Common myeloid progenitor, CD34-positive (primary cell): Measurements from ENCODE around the gene OR13D1. TPM values are rescaled to one million over a fixed set of nuclear protein-coding genes. Genes with fewer than 3 reads are reported as not detected.
"Not testable (repeated sequence)": the region's sequence is repeated elsewhere in the genome, so short reads cannot be mapped to it uniquely, and the experiment has no call there.

Experiments
- CTCF ChIA-PET: fragments of 350-600 bp; sonication (Branson Sonifier 250); formaldehyde crosslinking; loops from one replicate; lab custom pipeline; 2021; ENCODE audit warnings: antibody characterized with exemption; lab: Charles Lee
- POLR2A ChIA-PET: fragments of 350-600 bp; sonication (Branson Sonifier 250); formaldehyde crosslinking; loops from one replicate; lab custom pipeline; 2021; ENCODE audit warnings: antibody characterized with exemption; lab: Charles Lee
- DNase-seq, 3 donors: peaks; one replicate each; pipeline versions ENCODE4 v3.0.0 to v3.0.0-alpha.2; 2013
- H3K27ac ChIP-seq, 2 experiments: 1 replicate in 1 of 2; 2 replicates in 1 of 2; pipeline ENCODE4 v1.7.0; 2013; ENCODE audit warnings: inconsistent platforms in 2 of 2, low read length in 2 of 2, mild to moderate bottlenecking in 2 of 2, low read depth in 1 of 2, moderate library complexity in 1 of 2; ENCODE audit not compliant: severe bottlenecking in 2 of 2, insufficient read depth in 1 of 2, poor library complexity in 1 of 2
- H3K27me3 ChIP-seq, 5 experiments: replicated peaks in 2 of 5; 1 replicate in 3 of 5; 2 replicates in 2 of 5; pipeline versions ENCODE4 v1.6.1 to v1.7.0; 2013; ENCODE audit warnings: low read length in 4 of 5, mild to moderate bottlenecking in 2 of 5, moderate library complexity in 2 of 5, inconsistent platforms in 1 of 5; ENCODE audit not compliant: insufficient read depth in 5 of 5, control insufficient read depth in 4 of 5
- H3K36me3 ChIP-seq, 4 experiments: 1 replicate in 2 of 4; 2 replicates in 2 of 4; pipeline versions ENCODE4 v1.6.1 to v1.7.0; 2013; ENCODE audit warnings: low read length in 3 of 4, control low read depth in 1 of 4, mild to moderate bottlenecking in 1 of 4; ENCODE audit not compliant: control insufficient read depth in 4 of 4, insufficient read depth in 4 of 4
- H3K4me1 ChIP-seq, 4 experiments: 1 replicate in 3 of 4; 2 replicates in 1 of 4; pipeline versions ENCODE4 v1.6.1 to v1.7.1; 2013; ENCODE audit warnings: low read length in 3 of 4, mild to moderate bottlenecking in 3 of 4, control low read depth in 1 of 4, inconsistent platforms in 1 of 4, moderate library complexity in 1 of 4; ENCODE audit not compliant: control insufficient read depth in 4 of 4, insufficient read depth in 4 of 4; ENCODE audit errors: control extremely low read depth in 1 of 4
- H3K4me3 ChIP-seq, 7 experiments: 1 replicate in 4 of 7; 2 replicates in 3 of 7; pipeline versions ENCODE4 v1.5.1 to v1.7.0; 2013; ENCODE audit warnings: mild to moderate bottlenecking in 7 of 7, low read length in 6 of 7, moderate library complexity in 6 of 7, inconsistent platforms in 2 of 7, low read depth in 2 of 7, control low read depth in 1 of 7; ENCODE audit not compliant: insufficient read depth in 4 of 7, control insufficient read depth in 1 of 7; ENCODE audit errors: extremely low read depth in 1 of 7
- H3K9me3 ChIP-seq, 5 experiments: 1 replicate in 4 of 5; 2 replicates in 1 of 5; pipeline versions ENCODE4 v1.6.1 to v1.7.1; 2013; ENCODE audit warnings: low read length in 4 of 5, mild to moderate bottlenecking in 2 of 5, inconsistent platforms in 1 of 5, low read depth in 1 of 5, moderate library complexity in 1 of 5; ENCODE audit not compliant: control insufficient read depth in 4 of 5, insufficient read depth in 2 of 5; ENCODE audit errors: control extremely low read depth in 1 of 5
- WGBS: methylation state at CpG from one replicate; pipeline ENCODE4 v1.1.5; 2013; ENCODE audit not compliant: insufficient coverage; 5-methylcytosine and 5-hydroxymethylcytosine counted together
- polyA plus RNA-seq: library from polyadenylated mRNA; unstranded; fragments of 120-200 nt; gene quantifications from one replicate; pipeline ENCODE4 v1.2.1, GENCODE V29; 2013

The OR13D1 gene
- 0.13 TPM for polyA plus RNA-seq

DNA sequence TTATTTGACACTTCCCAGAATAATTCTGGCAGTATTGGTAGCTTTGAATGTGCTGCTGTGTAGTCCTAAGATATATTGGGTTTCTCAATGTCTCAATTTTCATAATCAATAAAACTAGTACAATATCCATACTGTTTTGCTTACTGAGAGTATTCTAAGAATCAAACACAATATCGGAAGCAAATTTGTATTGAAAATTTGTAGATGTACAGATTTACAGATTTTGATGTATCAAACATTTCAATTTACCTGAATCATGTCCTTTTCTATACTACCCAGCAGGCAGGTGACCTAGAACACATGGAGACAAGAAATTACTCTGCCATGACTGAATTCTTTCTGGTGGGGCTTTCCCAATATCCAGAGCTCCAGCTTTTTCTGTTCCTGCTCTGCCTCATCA lies at the start of gene OR13D1:
TSS of gene OR13D1 (plus strand) at position 301 of the 400 bp plus-strand sequence. CDS start at position 301, 0 bp downstream.
- H3K27ac ChIP-seq, result no peak within 1 kb of the TSS
- H3K36me3 ChIP-seq, result no peaks in the 10 kb centered on the region
- no peak within 1 kb of the TSS for H3K4me3 ChIP-seq
- H3K4me1 ChIP-seq, result no peaks in the 10 kb centered on the region
- H3K27me3 ChIP-seq, result no peaks in the 10 kb centered on the region
- ChIA-PET CTCF (no interaction called here), POLR2A (interaction anchor here (0.6 kb wide), 1 partner anchor 608 kb away, joined by 3 read pairs; no protein-coding TSS in a partner anchor)
- H3K9me3 ChIP-seq, result no peaks in the 10 kb centered on the region
- WGBS, result no CpG with 5 or more reads among the region's 1 CpG
- no peak for DNase-seq

- no peak for DNase-seq
- CTCF ChIA-PET, result interaction anchor here (0.6 kb wide), 1 partner anchor 64 kb away, joined by 4 read pairs; no protein-coding TSS in a partner anchor
- H3K4me1 ChIP-seq, result no peaks in the 10 kb centered on the region
- POLR2A ChIA-PET, result no interaction called here
- H3K27me3 ChIP-seq, result no peaks in the 10 kb centered on the region
- no peaks in the 10 kb centered on the region for H3K36me3 ChIP-seq
- H3K27ac ChIP-seq, result no peak overlapping the region
- H3K4me3 ChIP-seq, result no peak overlapping the region
- no peaks in the 10 kb centered on the region for H3K9me3 ChIP-seq
- WGBS, result no CpG with 5 or more reads among the region's 2 CpGs
These were observed 35.7 kb upstream of the OR13D1 start for GRCh38 chr9:104658496-104659195.

DNA sequence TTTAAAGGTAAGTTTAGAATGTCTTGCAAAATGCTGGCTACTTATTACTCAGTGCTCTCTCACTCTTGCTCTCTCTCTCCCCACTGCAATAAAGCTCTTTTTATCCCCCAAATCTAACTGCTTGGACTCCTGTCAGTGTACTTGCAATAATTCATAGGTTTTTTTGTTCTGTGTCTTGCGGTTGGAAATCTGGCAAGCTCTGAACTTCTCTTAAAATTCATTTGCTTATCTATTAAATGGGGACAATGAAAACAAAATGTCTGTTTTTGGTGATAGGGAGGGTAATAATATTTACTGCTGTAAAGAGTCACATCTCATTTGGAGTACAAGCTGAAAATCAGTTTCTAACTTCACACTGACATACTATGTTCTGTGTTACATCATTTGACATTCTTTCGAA lies 18.7 kb upstream of the OR13D1 start:
- no peak overlapping the region for H3K27ac ChIP-seq
- H3K9me3 ChIP-seq, result no peaks in the 10 kb centered on the region
- H3K36me3 ChIP-seq, result no peaks in the 10 kb centered on the region
- ChIA-PET POLR2A (no interaction called here), CTCF (no interaction called here)
- H3K4me3 ChIP-seq, result no peak overlapping the region
- no peak for DNase-seq
- H3K27me3 ChIP-seq, result no peaks in the 10 kb centered on the region
- no CpG with 5 or more reads among the region's 2 CpGs for WGBS
- no peaks in the 10 kb centered on the region for H3K4me1 ChIP-seq

DNA sequence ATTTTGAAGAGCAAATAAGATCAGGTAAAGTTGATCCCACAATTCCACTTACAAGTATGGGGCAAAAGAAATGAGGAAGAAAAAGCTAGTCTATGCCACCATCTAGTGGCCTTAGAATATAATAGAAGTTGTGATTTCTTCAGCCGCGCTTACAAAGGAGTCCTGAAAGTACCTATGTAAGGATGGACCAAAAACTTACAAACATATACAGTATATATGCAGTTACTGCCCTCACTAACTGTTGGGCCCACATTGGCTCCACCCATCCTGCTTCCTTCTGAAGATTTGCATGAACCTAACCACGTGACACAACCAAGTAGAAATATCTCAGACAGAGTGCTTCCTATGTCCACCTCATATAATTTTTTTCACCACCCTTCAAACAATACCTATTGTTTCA lies 11.7 kb upstream of the OR13D1 start:
- peak; percentile 29 to 57 (median 56) for DNase-seq

GRCh38 chr9:104686081-104686480 lies 8.2 kb upstream of the OR13D1 start:
- Histone ChIP-seq H3K9me3 (no peaks in the 10 kb centered on the region), H3K27me3 (no peaks in the 10 kb centered on the region), H3K4me1 (peaks cover 0 to 2% (median 0%) of the 10 kb centered on the region in 4 experiments), H3K4me3 (no peak overlapping the region), H3K36me3 (no peaks in the 10 kb centered on the region), H3K27ac (no peak overlapping the region)
- WGBS, result no CpG with 5 or more reads among the region's 2 CpGs
- CTCF ChIA-PET, result no interaction called here
- DNase-seq, result no peak
- POLR2A ChIA-PET, result no interaction called here

More for the DNA sequence above, 11.7 kb upstream of the OR13D1 start:
- ChIA-PET POLR2A (interaction anchor here (0.6 kb wide), 1 partner anchor 454 kb away, joined by 3 read pairs; no protein-coding TSS in a partner anchor), CTCF (no interaction called here)
- Histone ChIP-seq H3K27ac (no peak overlapping the region), H3K27me3 (no peaks in the 10 kb centered on the region), H3K4me1 (peaks cover 0 to 2% (median 0%) of the 10 kb centered on the region in 4 experiments), H3K9me3 (no peaks in the 10 kb centered on the region), H3K36me3 (no peaks in the 10 kb centered on the region), H3K4me3 (no peak overlapping the region)
- WGBS, result 40% methylated on average over 1 of the region's 3 CpGs

DNA sequence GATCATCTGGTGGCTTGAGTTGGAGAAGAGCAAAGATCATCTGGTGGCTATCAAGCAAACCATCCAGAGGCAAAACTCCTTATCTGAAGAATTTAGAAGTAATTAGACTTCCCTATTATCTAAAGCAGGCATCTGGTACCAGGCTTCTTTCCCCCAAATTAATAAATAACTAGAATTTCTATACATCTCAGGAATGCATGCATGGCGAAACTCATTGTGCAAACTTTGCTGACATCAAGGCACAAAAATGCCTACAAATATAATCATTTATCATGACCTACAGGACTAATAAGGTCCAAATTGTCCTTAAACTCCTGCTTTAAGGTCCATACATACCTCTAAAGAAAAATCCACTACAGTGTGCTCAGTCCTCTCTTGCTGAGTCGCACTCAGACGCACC lies 6.0 kb downstream of the OR13D1 start:
- ChIA-PET CTCF (no interaction called here), POLR2A (no interaction called here)
- H3K36me3 ChIP-seq, result peaks cover 0 to 2% (median 0%) of the 10 kb centered on the region in 4 experiments
- no peak for DNase-seq
- H3K4me1 ChIP-seq, result no peaks in the 10 kb centered on the region
- WGBS, result 100% methylated on average over 2 of the region's 3 CpGs
- H3K27me3 ChIP-seq, result no peaks in the 10 kb centered on the region
- peaks cover 0 to 4% (median 0%) of the 10 kb centered on the region in 5 experiments for H3K9me3 ChIP-seq
- H3K4me3 ChIP-seq, result no peak overlapping the region
- H3K27ac ChIP-seq, result no peak overlapping the region

DNA sequence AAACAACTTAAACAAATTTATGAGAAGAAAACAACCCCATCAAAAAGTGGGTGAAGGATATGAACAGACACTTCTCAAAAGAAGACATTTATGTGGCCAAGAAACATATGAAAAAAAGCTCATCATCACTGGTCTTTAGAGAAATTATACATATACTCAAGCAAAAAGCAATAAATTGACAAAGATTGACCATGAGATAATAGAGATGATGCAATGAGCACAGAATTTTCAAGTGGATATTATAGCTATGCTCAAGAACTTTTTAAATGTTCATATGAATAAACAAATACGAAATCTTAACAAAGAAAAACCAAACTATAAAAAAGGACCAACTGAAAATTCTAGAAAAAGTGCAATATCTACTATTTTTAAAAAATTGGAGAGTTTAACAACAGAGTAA lies 14.4 kb downstream of the OR13D1 start:
- H3K9me3 ChIP-seq, CTCF ChIA-PET, H3K27me3 ChIP-seq, H3K36me3 ChIP-seq, POLR2A ChIA-PET, H3K4me3 ChIP-seq, DNase-seq, H3K4me1 ChIP-seq, H3K27ac ChIP-seq: not testable (repeated sequence)
- no CpG with 5 or more reads among the region's 1 CpG for WGBS
